HEK293T (cell line): Measurements from ENCODE around the gene PAK2.
"Not testable (repeated sequence)": the region's sequence is repeated elsewhere in the genome, so short reads cannot be mapped to it uniquely, and the experiment has no call there.

Experiments used
- CTCF ChIA-PET: fragments of 350-600 bp; formaldehyde crosslinking; extraction: SDS; loops from one replicate; lab custom pipeline; 2021; ENCODE audit warnings: antibody characterized with exemption, inconsistent platforms; lab: Yijun Ruan, JAX
- POLR2A ChIA-PET: fragments of 350-600 bp; formaldehyde crosslinking; extraction: SDS; loops from one replicate; lab custom pipeline; 2020; ENCODE audit warnings: antibody characterized with exemption, inconsistent platforms; lab: Yijun Ruan, JAX
- DNase-seq: peaks from one replicate; pipeline ENCODE4 v3.0.0; 2012; ENCODE audit warnings: mixed read lengths; ENCODE audit errors: extremely low spot score
- ARNT ChIP-seq: fragments of 450-650 bp; IDR thresholded peaks from 2 replicates; pipeline ENCODE4 v1.6.1; 2017; ENCODE audit warnings: mild to moderate bottlenecking
- BHLHE40 ChIP-seq: fragments of 450-650 bp; IDR thresholded peaks from 2 replicates; pipeline ENCODE4 v1.6.1; 2016; ENCODE audit warnings: mild to moderate bottlenecking, moderate library complexity, borderline replicate concordance
- CTBP1 ChIP-seq: fragments of 450-650 bp; IDR thresholded peaks from 2 replicates; pipeline ENCODE4 v1.6.1; 2016; ENCODE audit warnings: borderline replicate concordance
- ELF4 ChIP-seq: fragments of 450-650 bp; IDR thresholded peaks from 2 replicates; pipeline ENCODE4 v1.6.1; 2017; ENCODE audit warnings: antibody characterized with exemption
- FOXA1 ChIP-seq: fragments of 450-650 bp; IDR thresholded peaks from 2 replicates; pipeline ENCODE4 v1.6.1; 2016; ENCODE audit warnings: mild to moderate bottlenecking
- FOXM1 ChIP-seq: fragments of 450-650 bp; IDR thresholded peaks from 2 replicates; pipeline ENCODE4 v1.6.1; 2017; ENCODE audit warnings: mild to moderate bottlenecking, borderline replicate concordance
- HDGF ChIP-seq: fragments of 450-650 bp; IDR thresholded peaks from 2 replicates; pipeline ENCODE4 v1.6.1; 2017; ENCODE audit warnings: antibody characterized with exemption, borderline replicate concordance
- L3MBTL2 ChIP-seq: fragments of 450-650 bp; conservative IDR thresholded peaks from 2 replicates; pipeline ENCODE4 v1.6.1; 2016; ENCODE audit warnings: mild to moderate bottlenecking
- LEF1 ChIP-seq: fragments of 450-650 bp; IDR thresholded peaks from 2 replicates; pipeline ENCODE4 v1.6.1; 2017; ENCODE audit warnings: mild to moderate bottlenecking, borderline replicate concordance
- NFRKB ChIP-seq: fragments of 450-650 bp; IDR thresholded peaks from 2 replicates; pipeline ENCODE4 v1.6.1; 2016; ENCODE audit warnings: mild to moderate bottlenecking, moderate library complexity
- SP1 ChIP-seq: fragments of 450-650 bp; IDR thresholded peaks from 2 replicates; pipeline ENCODE4 v1.6.1; 2017
- SUZ12 ChIP-seq: fragments of 450-650 bp; IDR thresholded peaks from 2 replicates; pipeline ENCODE4 v1.6.1; 2016; ENCODE audit warnings: mild to moderate bottlenecking
- TARDBP ChIP-seq: fragments of 450-650 bp; IDR thresholded peaks from 2 replicates; pipeline ENCODE4 v1.6.1; 2016
- ZNF384 ChIP-seq: fragments of 450-650 bp; IDR thresholded peaks from 2 replicates; pipeline ENCODE4 v1.6.1; 2016
- TF ChIP-seq, protein P1 (sequence below): fragments of 450-650 bp; IDR thresholded peaks from 2 replicates; pipeline ENCODE4 v1.6.1; 2016

The PAK2 gene

DNA sequence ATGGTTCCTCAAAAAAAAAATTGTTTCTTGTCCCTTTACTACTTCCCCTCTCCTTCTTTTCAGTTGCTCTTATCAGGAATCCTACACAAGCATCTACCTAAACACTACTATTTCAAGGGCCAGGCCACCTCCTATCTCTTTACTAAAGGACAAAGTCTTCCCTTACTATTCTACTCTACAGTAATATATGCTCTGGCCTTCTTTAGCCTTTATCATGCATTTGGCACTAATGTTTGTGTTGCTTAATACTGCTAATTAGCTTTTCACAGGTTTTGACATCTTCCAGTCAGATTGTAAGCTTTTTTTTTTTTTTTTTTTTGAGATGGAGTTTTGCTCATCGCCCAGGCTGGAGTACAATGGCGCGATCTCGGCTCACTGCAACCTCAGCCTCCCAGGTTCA is 32.9 kb upstream of the PAK2 start:
- TF ChIP-seq SUZ12 (no peak), LEF1 (no peak), TARDBP (no peak), FOXM1 (no peak), BHLHE40 (no peak), CTBP1 (no peak)
- POLR2A ChIA-PET, result no interaction called here
- no peak for DNase-seq
- CTCF ChIA-PET, result no interaction called here

DNA sequence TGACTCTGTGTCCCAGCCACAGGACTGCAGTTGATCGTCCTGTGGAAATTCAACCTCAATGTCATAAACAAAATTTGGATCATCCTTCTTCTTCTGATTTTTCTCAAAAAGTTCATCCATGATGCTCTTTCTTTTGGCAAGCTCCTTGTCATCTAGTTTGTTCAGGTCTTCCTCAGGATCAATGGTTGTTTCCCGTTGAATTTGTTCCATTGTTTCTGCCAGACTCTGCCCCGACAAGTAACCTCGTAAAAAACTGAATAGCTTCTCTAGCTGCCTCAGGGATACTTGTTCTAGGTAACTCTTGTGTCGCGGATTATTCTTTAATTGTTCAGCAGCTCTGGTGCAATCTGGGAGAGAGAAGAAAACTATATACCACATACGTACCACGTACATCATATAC is 32.1 kb upstream of the PAK2 start:
- POLR2A ChIA-PET, result no interaction called here
- CTCF ChIA-PET, result interaction anchor here (0.5 kb wide), 1 partner anchor 431 kb away, joined by 3 read pairs; no protein-coding TSS in a partner anchor
- no peak for DNase-seq
- TF ChIP-seq FOXA1, result no peak

DNA sequence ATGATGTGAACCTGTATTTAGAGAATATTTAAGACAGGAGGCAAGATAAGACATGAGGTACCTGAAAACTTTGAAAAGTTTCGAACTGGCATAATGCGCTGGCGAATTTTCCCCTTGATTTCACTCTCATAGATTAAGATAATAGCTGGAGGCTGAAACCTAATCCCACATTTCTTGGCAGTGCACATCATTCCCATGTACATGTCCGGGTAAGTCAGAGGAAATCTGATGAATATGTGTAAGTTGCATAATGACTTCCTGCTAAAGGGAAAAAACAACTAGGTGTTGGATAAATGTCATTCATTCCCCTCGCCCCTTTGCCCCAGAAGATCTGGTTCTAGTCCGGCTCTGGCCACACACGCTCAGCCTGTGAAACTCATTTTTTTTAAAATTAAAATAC is 31.2 kb upstream of the PAK2 start:
- POLR2A ChIA-PET, result no interaction called here
- CTCF ChIA-PET, result interaction anchor here (1.2 kb wide), 1 partner anchor 99 kb away, joined by 4 read pairs; no protein-coding TSS in a partner anchor
- DNase-seq, result no peak
- TF ChIP-seq FOXM1, result no peak
- TF ChIP-seq ELF4, result no peak
- TF ChIP-seq, protein P1, sequence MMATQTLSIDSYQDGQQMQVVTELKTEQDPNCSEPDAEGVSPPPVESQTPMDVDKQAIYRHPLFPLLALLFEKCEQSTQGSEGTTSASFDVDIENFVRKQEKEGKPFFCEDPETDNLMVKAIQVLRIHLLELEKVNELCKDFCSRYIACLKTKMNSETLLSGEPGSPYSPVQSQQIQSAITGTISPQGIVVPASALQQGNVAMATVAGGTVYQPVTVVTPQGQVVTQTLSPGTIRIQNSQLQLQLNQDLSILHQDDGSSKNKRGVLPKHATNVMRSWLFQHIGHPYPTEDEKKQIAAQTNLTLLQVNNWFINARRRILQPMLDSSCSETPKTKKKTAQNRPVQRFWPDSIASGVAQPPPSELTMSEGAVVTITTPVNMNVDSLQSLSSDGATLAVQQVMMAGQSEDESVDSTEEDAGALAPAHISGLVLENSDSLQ, result no peak
- no peak for TF ChIP-seq NFRKB
- TF ChIP-seq L3MBTL2, result no peak
- TF ChIP-seq SP1, result no peak
- no peak for TF ChIP-seq ZNF384

DNA sequence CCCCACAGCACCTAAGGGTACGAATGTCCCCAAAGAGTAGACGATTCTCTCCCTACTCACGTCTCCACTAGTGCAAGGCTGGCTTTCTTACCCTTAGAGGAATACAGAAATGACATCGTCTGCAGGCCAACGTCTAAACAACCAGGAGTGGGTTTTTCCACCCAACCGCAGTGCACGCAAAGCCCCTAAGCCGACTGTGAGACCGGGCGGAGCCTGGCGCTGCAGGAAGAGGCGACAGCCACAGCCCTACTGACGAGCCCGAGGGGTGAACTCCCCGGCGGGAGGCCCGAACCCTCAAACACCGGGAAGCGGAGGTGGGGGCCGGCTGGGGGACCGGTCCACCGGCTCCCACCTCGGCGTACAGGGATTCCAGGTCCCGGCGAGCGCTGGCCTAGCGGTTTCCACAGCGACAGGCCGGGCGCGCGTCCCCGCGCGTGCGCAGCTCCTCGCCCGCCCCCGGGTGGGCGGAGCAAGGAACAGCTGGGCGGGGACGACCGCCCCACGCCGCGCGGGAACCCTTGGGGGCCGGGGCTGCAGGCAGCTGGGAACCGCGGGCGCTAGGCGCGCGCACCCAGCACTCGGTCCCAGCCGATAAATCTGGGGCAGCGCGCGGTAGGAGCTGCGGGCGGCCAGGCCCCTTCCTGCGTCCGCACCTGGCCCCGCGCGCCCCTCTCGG is 27.7 kb upstream of the PAK2 start, which contains the start of the genes CEP19 and PIGX:
TSS of gene CEP19 (minus strand) at position 413 of the 676 bp plus-strand sequence. CDS start 3,593 bp downstream, outside the sequence.
TSS of gene PIGX (plus strand) at position 540 of the 676 bp plus-strand sequence.
- DNase-seq, result peak; percentile 85
- ChIA-PET CTCF (no interaction called here), POLR2A (interaction anchor here (0.9 to 1.2 kb wide), 4 partner anchors 9 to 29 kb away, joined by 3 read pairs; no protein-coding TSS in a partner anchor)
- TF ChIP-seq FOXM1, result no peak
- TF ChIP-seq SP1, result no peak
- no peak for TF ChIP-seq ELF4
- no peak for TF ChIP-seq NFRKB
- TF ChIP-seq CTBP1, result no peak
- TF ChIP-seq ARNT, result no peak
- TF ChIP-seq TARDBP, result no peak

DNA sequence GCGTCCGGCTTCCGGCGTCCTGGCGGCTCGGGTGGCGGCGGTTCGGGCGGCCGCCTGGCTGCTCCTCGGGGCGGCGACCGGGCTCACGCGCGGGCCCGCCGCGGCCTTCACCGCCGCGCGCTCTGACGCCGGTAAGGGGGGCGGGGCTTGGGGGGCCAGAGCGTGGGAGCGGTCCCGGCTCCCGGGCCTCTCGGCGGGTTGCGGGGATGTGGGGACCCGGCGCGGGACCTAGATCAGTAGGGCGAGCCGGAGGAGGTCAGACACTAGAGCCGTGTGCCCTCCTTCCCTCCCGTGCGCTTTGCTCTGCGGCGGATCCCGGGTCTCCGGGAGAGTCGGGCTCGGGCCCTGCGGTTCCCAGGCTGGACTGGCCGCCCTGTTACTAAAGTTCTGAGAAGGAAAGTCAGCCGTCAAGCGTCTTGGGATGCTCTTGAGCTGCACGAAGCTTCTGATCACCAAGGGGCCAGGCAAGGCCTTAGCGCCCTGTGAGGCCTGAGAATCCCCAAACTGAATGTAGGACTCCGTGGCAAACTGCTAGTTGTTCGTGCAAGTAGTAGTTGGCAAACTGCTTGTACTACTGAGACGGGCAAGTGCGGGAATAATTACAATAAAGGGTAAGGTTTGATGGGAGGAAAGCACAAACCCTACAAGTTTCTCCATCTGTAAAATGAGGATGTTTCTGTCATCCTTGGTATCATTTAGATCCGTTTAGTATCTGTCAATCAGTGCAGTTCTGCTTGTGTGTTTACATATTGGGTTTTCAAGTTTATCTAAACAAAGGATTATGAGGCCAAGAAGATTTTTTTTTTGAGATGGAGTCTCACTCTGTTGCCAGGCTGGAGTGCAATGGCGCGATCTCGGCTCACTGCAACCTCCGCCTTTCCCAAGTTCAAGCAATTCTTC is 26.9 kb upstream of the PAK2 start:
- CTCF ChIA-PET, result no interaction called here
- TF ChIP-seq, protein P1, result peak; percentile 49; the same call in 1 of the 2 replicates
- TF ChIP-seq CTBP1, result no peak
- TF ChIP-seq HDGF, result no peak
- TF ChIP-seq ARNT, result no peak
- TF ChIP-seq ZNF384, result no peak
- no peak for TF ChIP-seq BHLHE40
- no peak for TF ChIP-seq LEF1
- no peak for DNase-seq

DNA sequence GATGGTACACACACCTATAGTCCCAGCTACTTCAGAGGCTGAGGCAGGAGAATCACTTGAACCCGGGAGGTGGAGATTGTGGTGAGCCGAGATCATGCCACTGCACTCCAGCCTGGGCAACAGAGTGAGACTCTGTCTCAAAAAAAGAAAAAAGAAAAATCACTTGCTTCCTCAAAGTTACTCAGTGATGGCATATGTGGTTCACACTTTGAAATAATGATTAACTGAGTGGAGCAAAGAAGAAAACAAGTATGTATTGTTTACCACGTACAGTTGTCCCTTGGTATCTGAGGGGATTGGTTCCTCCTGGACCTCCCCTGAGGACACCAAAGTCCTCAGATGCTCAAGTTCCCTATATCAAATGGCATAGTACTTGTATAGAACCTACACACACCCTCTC is 22.5 kb upstream of the PAK2 start:
- CTCF ChIA-PET, POLR2A ChIA-PET, DNase-seq: not testable (repeated sequence)

More for the DNA sequence above, 26.9 kb upstream of the PAK2 start:
- POLR2A ChIA-PET, result interaction anchor here (0.9 to 1.2 kb wide), 5 partner anchors 10 to 28 kb away, joined by 3 read pairs; no protein-coding TSS in a partner anchor

DNA sequence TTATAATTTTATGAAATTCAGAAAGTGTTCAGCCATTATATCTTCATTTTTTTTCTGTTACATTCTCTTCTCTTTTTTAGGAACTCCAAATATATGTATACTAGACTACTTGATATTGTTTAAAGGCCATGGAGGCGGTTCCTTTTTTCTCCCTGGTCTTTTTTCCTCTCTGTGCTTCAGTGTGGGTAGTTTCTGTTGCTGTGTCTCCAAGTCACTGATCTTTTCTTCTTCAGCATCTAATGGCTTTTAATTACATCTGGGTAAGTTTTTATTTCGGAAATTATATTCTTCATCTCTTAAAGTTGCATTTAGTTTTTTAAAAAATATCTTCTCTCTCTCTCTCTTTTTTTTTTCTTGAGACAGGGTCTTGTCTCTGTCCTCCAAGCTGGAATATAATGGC is 18.6 kb upstream of the PAK2 start:
- CTCF ChIA-PET, result no interaction called here
- no peak for DNase-seq
- no peak for TF ChIP-seq FOXM1
- TF ChIP-seq FOXA1, result no peak
- TF ChIP-seq L3MBTL2, result no peak
- POLR2A ChIA-PET, result no interaction called here
